Measurements from ENCODE around the gene HSF2BP.

Gene HSF2BP

GRCh38 chr21:43669828-43670605 is 10.7 kb upstream of the HSF2BP start:
- no peak for DNase-seq (ENCODE audit: extremely low read depth, low read depth)
- TF ChIP-seq, protein P1, sequence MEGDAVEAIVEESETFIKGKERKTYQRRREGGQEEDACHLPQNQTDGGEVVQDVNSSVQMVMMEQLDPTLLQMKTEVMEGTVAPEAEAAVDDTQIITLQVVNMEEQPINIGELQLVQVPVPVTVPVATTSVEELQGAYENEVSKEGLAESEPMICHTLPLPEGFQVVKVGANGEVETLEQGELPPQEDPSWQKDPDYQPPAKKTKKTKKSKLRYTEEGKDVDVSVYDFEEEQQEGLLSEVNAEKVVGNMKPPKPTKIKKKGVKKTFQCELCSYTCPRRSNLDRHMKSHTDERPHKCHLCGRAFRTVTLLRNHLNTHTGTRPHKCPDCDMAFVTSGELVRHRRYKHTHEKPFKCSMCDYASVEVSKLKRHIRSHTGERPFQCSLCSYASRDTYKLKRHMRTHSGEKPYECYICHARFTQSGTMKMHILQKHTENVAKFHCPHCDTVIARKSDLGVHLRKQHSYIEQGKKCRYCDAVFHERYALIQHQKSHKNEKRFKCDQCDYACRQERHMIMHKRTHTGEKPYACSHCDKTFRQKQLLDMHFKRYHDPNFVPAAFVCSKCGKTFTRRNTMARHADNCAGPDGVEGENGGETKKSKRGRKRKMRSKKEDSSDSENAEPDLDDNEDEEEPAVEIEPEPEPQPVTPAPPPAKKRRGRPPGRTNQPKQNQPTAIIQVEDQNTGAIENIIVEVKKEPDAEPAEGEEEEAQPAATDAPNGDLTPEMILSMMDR (IDR thresholded peaks at IDR 0.05; ENCODE audit: low read depth, low read length, missing control alignments): no peak
- no peak overlapping the region for H3K4me3 ChIP-seq (replicated peaks; ENCODE audit: low read depth, low read length)

- TF ChIP-seq, protein P1 (IDR thresholded peaks at IDR 0.05; ENCODE audit: low read depth, low read length, missing control alignments): no peak
- DNase-seq (ENCODE audit: extremely low read depth, low read depth): no peak
- H3K4me3 ChIP-seq (replicated peaks; ENCODE audit: low read depth, low read length): no peak overlapping the region
Measured at GRCh38 chr21:43667191-43667904, 8.1 kb upstream of the HSF2BP start.

GRCh38 chr21:43665879-43666278 is 6.6 kb upstream of the HSF2BP start:
- no peak overlapping the region for H3K4me3 ChIP-seq (replicated peaks; ENCODE audit: low read depth, low read length)
- TF ChIP-seq, protein P1 (IDR thresholded peaks at IDR 0.05; ENCODE audit: low read depth, low read length, missing control alignments): no peak
- DNase-seq (ENCODE audit: extremely low read depth, low read depth): no peak

DNA sequence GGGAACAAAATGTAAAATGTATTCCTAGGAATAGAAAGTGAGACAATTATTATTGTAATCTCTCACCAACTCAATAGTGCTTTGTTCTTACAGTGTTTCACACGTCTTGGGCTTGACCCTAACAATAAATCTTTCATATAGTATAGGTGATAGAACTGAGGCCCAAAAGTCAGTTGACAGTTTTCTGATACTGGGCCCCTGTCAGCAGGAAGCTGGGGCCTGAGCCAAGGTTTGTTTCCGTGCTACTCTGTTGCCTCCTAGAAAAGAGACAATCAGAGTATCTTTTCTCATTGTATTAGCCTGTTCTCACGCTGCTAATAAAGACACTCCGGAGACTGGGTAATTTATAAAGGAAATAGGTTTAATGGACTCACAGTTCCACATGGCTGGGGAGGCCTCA is 5.1 kb upstream of the HSF2BP start:
- DNase-seq (ENCODE audit: extremely low read depth, low read depth): no peak
- H3K4me3 ChIP-seq (replicated peaks; ENCODE audit: low read depth, low read length): no peak overlapping the region
- TF ChIP-seq, protein P1 (IDR thresholded peaks at IDR 0.05; ENCODE audit: low read depth, low read length, missing control alignments): no peak

DNA sequence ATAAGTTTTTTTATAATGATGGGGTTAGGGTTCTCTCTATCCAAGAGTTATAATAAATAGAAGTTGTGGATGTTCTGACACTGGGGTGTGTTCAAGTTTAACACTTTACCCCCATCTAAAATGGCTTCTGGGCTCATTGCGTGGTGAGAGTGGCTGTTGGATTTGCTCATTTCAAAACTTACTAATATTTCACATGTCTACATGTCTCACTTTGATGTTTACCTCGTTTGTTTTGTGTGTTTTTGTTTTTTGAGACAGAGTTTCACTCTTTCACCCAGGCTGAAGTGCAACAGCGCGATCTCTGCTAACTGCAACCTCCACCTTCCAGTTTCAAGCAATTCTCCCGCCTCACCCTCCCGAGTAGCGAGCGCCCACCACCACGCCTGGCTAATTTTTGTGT is 3.7 kb upstream of the HSF2BP start:
- DNase-seq (ENCODE audit: extremely low read depth, low read depth): no peak
- H3K4me3 ChIP-seq (replicated peaks; ENCODE audit: low read depth, low read length): no peak overlapping the region
- TF ChIP-seq, protein P1 (IDR thresholded peaks at IDR 0.05; ENCODE audit: low read depth, low read length, missing control alignments): no peak

GRCh38 chr21:43662286-43662685 is 3.0 kb upstream of the HSF2BP start:
- peak overlapping the region; percentile 69 for H3K4me3 ChIP-seq (replicated peaks; ENCODE audit: low read depth, low read length)
- TF ChIP-seq, protein P1 (IDR thresholded peaks at IDR 0.05; ENCODE audit: low read depth, low read length, missing control alignments): no peak
- DNase-seq (ENCODE audit: extremely low read depth, low read depth): no peak

Data from HFF-Myc (cell line).